SK-N-MC (cell line): ENCODE data around the gene CASP7.

Experiments used
- DNase-seq: peaks from one replicate; pipeline ENCODE4 v3.0.0-alpha.2; 2011; ENCODE audit warnings: low read depth, low spot score
- H3K27ac ChIP-seq: fragments of 200-600 bp; sonication (generic); 2 replicates; pipeline ENCODE4 v1.5.1; 2016; ENCODE audit warnings: mixed run types
- H3K36me3 ChIP-seq: fragments of 200-600 bp; sonication (generic); 2 replicates; pipeline ENCODE4 v1.6.1; 2017; ENCODE audit warnings: antibody characterized with exemption, low read length, mixed read lengths; ENCODE audit not compliant: insufficient read depth
- H3K4me3 ChIP-seq: fragments of 200-600 bp; sonication (generic); 2 replicates; pipeline ENCODE4 v1.5.1; 2016
- H3K9ac ChIP-seq: fragments of 200-600 bp; sonication (generic); 2 replicates; pipeline ENCODE4 v1.8.0; 2017; ENCODE audit warnings: mixed run types, mixed read lengths; ENCODE audit not compliant: insufficient read length
- H3K9me3 ChIP-seq: fragments of 200-600 bp; sonication (generic); 2 replicates; pipeline ENCODE4 v1.6.1; 2017; ENCODE audit warnings: low read depth, mild to moderate bottlenecking, antibody characterized with exemption, low read length, moderate library complexity, mixed read lengths
- EZH2 ChIP-seq: fragments of 200-600 bp; sonication (generic); IDR thresholded peaks from one replicate; pipeline ENCODE4 v1.6.1; 2017; ENCODE audit warnings: antibody characterized with exemption
- FOXP2 ChIP-seq: optimal IDR thresholded peaks from 2 replicates; pipeline ENCODE3; 2011; ENCODE audit warnings: mild to moderate bottlenecking, moderate library complexity; ENCODE audit not compliant: insufficient read depth; ENCODE audit errors: extremely low read length, control extremely low read depth
- POLR2AphosphoS5 ChIP-seq: IDR thresholded peaks from 2 replicates; pipeline ENCODE4 v1.6.1; 2012; ENCODE audit warnings: mild to moderate bottlenecking, low read depth, low read length, borderline replicate concordance

Gene CASP7

GRCh38 chr10:113663142-113663541 lies 16.6 kb upstream of the CASP7 start:
- Histone ChIP-seq H3K36me3 (no peaks in the 10 kb centered on the region), H3K4me3 (no peak overlapping the region), H3K9me3 (no peaks in the 10 kb centered on the region), H3K27ac (no peak overlapping the region), H3K9ac (no peak overlapping the region)
- no peak for DNase-seq
- TF ChIP-seq EZH2: no peak
- TF ChIP-seq POLR2AphosphoS5: no peak
- TF ChIP-seq FOXP2: no peak

- no peak for DNase-seq
- Histone ChIP-seq H3K27ac (no peak within 1 kb of the TSS), H3K4me3 (no peak within 1 kb of the TSS), H3K9me3 (no peaks in the 10 kb centered on the region), H3K9ac (no peak within 1 kb of the TSS), H3K36me3 (no peaks in the 10 kb centered on the region)
- no peak for TF ChIP-seq EZH2
- no peak for TF ChIP-seq FOXP2
- no peak for TF ChIP-seq POLR2AphosphoS5
These were observed 15.8 kb upstream of the CASP7 start, which contains the start of gene NRAP for GRCh38 chr10:113663908-113664307. NRAP (minus strand) TSS chr10:113664041; CDS start chr10:113663882, 159 bp downstream.

GRCh38 chr10:113665352-113665751 lies 14.4 kb upstream of the CASP7 start:
- no peak for DNase-seq
- H3K27ac ChIP-seq: no peak overlapping the region
- H3K36me3 ChIP-seq: no peaks in the 10 kb centered on the region
- H3K9ac ChIP-seq: no peak overlapping the region
- no peaks in the 10 kb centered on the region for H3K9me3 ChIP-seq
- no peak overlapping the region for H3K4me3 ChIP-seq
- TF ChIP-seq POLR2AphosphoS5 (no peak), EZH2 (no peak), FOXP2 (no peak)

GRCh38 chr10:113665806-113666354 lies 13.8 kb upstream of the CASP7 start:
- DNase-seq: no peak
- TF ChIP-seq FOXP2 (no peak), EZH2 (no peak), POLR2AphosphoS5 (no peak)
- Histone ChIP-seq H3K9ac (no peak overlapping the region), H3K27ac (no peak overlapping the region), H3K36me3 (no peaks in the 10 kb centered on the region), H3K4me3 (no peak overlapping the region), H3K9me3 (no peaks in the 10 kb centered on the region)

GRCh38 chr10:113666682-113667252 lies 12.9 kb upstream of the CASP7 start:
- H3K4me3 ChIP-seq: no peak overlapping the region
- no peaks in the 10 kb centered on the region for H3K9me3 ChIP-seq
- DNase-seq: no peak
- no peak overlapping the region for H3K9ac ChIP-seq
- H3K36me3 ChIP-seq: no peaks in the 10 kb centered on the region
- TF ChIP-seq POLR2AphosphoS5: no peak
- TF ChIP-seq EZH2: no peak
- TF ChIP-seq FOXP2: no peak
- no peak overlapping the region for H3K27ac ChIP-seq

GRCh38 chr10:113680190-113681111 lies 739 bp downstream of the CASP7 start:
- H3K27ac ChIP-seq: peak overlapping the region; percentile 90
- peak overlapping the region; percentile 90 for H3K4me3 ChIP-seq
- H3K36me3 ChIP-seq: peaks cover 23% of the 10 kb centered on the region
- TF ChIP-seq POLR2AphosphoS5 (no peak), EZH2 (no peak), FOXP2 (no peak)
- DNase-seq: no peak
- peak overlapping the region; percentile 90 for H3K9ac ChIP-seq
- H3K9me3 ChIP-seq: peaks cover 4% of the 10 kb centered on the region; the same call in 1 of the 2 replicates

GRCh38 chr10:113681533-113682470 lies 2.1 kb downstream of the CASP7 start:
- Histone ChIP-seq H3K36me3 (peaks cover 26% of the 10 kb centered on the region), H3K27ac (peak overlapping the region; percentile 36; the same call in 1 of the 2 replicates), H3K9me3 (peaks cover 4% of the 10 kb centered on the region; the same call in 1 of the 2 replicates), H3K4me3 (peak overlapping the region; percentile 90), H3K9ac (peak overlapping the region; percentile 90)
- DNase-seq: no peak
- TF ChIP-seq FOXP2: no peak
- TF ChIP-seq POLR2AphosphoS5: no peak
- TF ChIP-seq EZH2: no peak

GRCh38 chr10:113683300-113683699 lies 3.6 kb downstream of the CASP7 start:
- Histone ChIP-seq H3K36me3 (peaks cover 29% of the 10 kb centered on the region), H3K4me3 (no peak overlapping the region), H3K9ac (no peak overlapping the region), H3K9me3 (peaks cover 4% of the 10 kb centered on the region; the same call in 1 of the 2 replicates), H3K27ac (no peak overlapping the region)
- TF ChIP-seq POLR2AphosphoS5 (no peak), EZH2 (no peak), FOXP2 (no peak)
- no peak for DNase-seq

GRCh38 chr10:113686028-113686427 lies 6.3 kb downstream of the CASP7 start:
- TF ChIP-seq POLR2AphosphoS5 (no peak), EZH2 (no peak), FOXP2 (no peak)
- Histone ChIP-seq H3K9me3 (peaks cover 4% of the 10 kb centered on the region; the same call in 1 of the 2 replicates), H3K27ac (no peak overlapping the region), H3K9ac (no peak overlapping the region), H3K4me3 (no peak overlapping the region), H3K36me3 (peaks cover 41% of the 10 kb centered on the region)
- DNase-seq: no peak
